Endothelial cell of umbilical vein (primary cell): ENCODE measurements around the gene UBAC1. TPM values are rescaled to one million over a fixed set of nuclear protein-coding genes. Genes with fewer than 3 reads are reported as not detected.
A peak's percentile ranks its signal among the peaks of the same experiment; 100 is the strongest.

ENCODE experiments used
- BruUV-seq: library from RNA; stranded (reverse); fragments of 400-500 nt; replicated peaks from 2 replicates; lab custom pipeline; 2021; lab: Mats Ljungman, UMichigan
- CTCF ChIA-PET: fragments of 300-600, 350-600 bp; sonication (Branson Sonifier 250); formaldehyde crosslinking; loops from one replicate; lab custom pipeline; 2021; ENCODE audit warnings: antibody characterized with exemption, inconsistent platforms; lab: Charles Lee
- POLR2A ChIA-PET: fragments of 300-600, 350-600 bp; sonication (Branson Sonifier 250); formaldehyde crosslinking; loops from one replicate; lab custom pipeline; 2021; ENCODE audit warnings: antibody characterized with exemption, inconsistent platforms; lab: Charles Lee
- DNase-seq: peaks from one replicate; pipeline ENCODE4 v3.0.0-alpha.2; 2011; ENCODE audit warnings: low read depth, low spot score
- FAIRE-seq: peaks from 2 replicates; lab custom pipeline; 2011; peaks lifted over from hg19 to GRCh38; lab: Jason Lieb, UNC
- H2AFZ ChIP-seq: 2 replicates; pipeline ENCODE4 v1.6.0; 2012; ENCODE audit warnings: low read depth, low read length, control low read depth, inconsistent platforms
- H3K27ac ChIP-seq: 2 replicates; pipeline ENCODE4 v1.5.1; 2011; ENCODE audit warnings: low read depth, mild to moderate bottlenecking, control low read depth, low read length, moderate library complexity; ENCODE audit not compliant: insufficient read depth
- H3K27me3 ChIP-seq, 2 experiments: 2 replicates each; pipeline versions ENCODE4 v1.6.0 to v1.6.1; 2011; ENCODE audit warnings: low read length in 2 of 2, mixed read lengths in 1 of 2; ENCODE audit not compliant: control insufficient read depth in 2 of 2, insufficient read depth in 2 of 2
- H3K36me3 ChIP-seq, 2 experiments: 2 replicates in 1 of 2; 3 replicates in 1 of 2; pipeline ENCODE4 v1.5.1; 2011; ENCODE audit warnings: low read length in 2 of 2, mild to moderate bottlenecking in 1 of 2, moderate library complexity in 1 of 2; ENCODE audit not compliant: control insufficient read depth in 2 of 2, insufficient read depth in 2 of 2; ENCODE audit errors: extremely low read depth in 1 of 2
- H3K4me1 ChIP-seq: 3 replicates; pipeline ENCODE4 v1.5.1; 2011; ENCODE audit warnings: mild to moderate bottlenecking, low read length; ENCODE audit not compliant: control insufficient read depth, insufficient read depth; ENCODE audit errors: extremely low read depth
- H3K4me2 ChIP-seq: 2 replicates; pipeline ENCODE4 v1.6.1; 2011; ENCODE audit warnings: low read length, control low read depth, mixed read lengths; ENCODE audit not compliant: insufficient read depth
- H3K4me3 ChIP-seq, 3 experiments: fragments of 200-600 bp in 1 of 3; sonication (generic), shearing (Covaris generic) in 1 of 3; replicated peaks in 1 of 3; 2 replicates each; pipeline ENCODE4 v1.5.1; 2011 to 2016; ENCODE audit warnings: control low read depth in 3 of 3, low read length in 3 of 3, mild to moderate bottlenecking in 2 of 3, inconsistent platforms in 1 of 3, low read depth in 1 of 3, moderate library complexity in 1 of 3; ENCODE audit not compliant: insufficient read depth in 1 of 3
- H3K79me2 ChIP-seq: 2 replicates; pipeline ENCODE4 v1.6.0; 2012; ENCODE audit warnings: low read length, inconsistent platforms; ENCODE audit not compliant: control insufficient read depth, insufficient read depth
- H3K9ac ChIP-seq: replicated peaks from 2 replicates; pipeline ENCODE3; 2011; ENCODE audit warnings: low read length, control low read depth; ENCODE audit not compliant: insufficient read depth; ENCODE audit errors: extremely low read depth
- H3K9me1 ChIP-seq: replicated peaks from 3 replicates; pipeline ENCODE4 v1.6.0; 2011; ENCODE audit warnings: mild to moderate bottlenecking, low read length; ENCODE audit not compliant: control insufficient read depth, insufficient read depth; ENCODE audit errors: extremely low read depth
- H3K9me3 ChIP-seq: replicated peaks from 2 replicates; pipeline ENCODE4 v1.5.1; 2012; ENCODE audit warnings: low read length, inconsistent platforms; ENCODE audit not compliant: control insufficient read depth, insufficient read depth
- H4K20me1 ChIP-seq: replicated peaks from 2 replicates; pipeline ENCODE3; 2011; ENCODE audit warnings: mild to moderate bottlenecking, low read length; ENCODE audit not compliant: control insufficient read depth, insufficient read depth; ENCODE audit errors: extremely low read depth
- EZH2 ChIP-seq: IDR thresholded peaks from 2 replicates; pipeline ENCODE4 v1.6.1; 2012; ENCODE audit warnings: borderline replicate concordance, low read depth, mild to moderate bottlenecking, moderate library complexity, low read length, inconsistent platforms; ENCODE audit not compliant: severe bottlenecking
- FOS ChIP-seq: IDR thresholded peaks from 2 replicates; pipeline ENCODE4 v1.6.1; 2011; ENCODE audit warnings: mild to moderate bottlenecking, low read length, moderate library complexity, borderline replicate concordance; ENCODE audit not compliant: insufficient read depth
- GATA2 ChIP-seq: IDR thresholded peaks from 2 replicates; pipeline ENCODE4 v1.7.0; 2011; ENCODE audit warnings: low read depth, mild to moderate bottlenecking, moderate library complexity, mixed read lengths, low read length; ENCODE audit not compliant: insufficient read length, insufficient read depth
- JUN ChIP-seq: IDR thresholded peaks from 2 replicates; pipeline ENCODE4 v1.6.1; 2011; ENCODE audit warnings: borderline replicate concordance, low read depth; ENCODE audit not compliant: insufficient read length, insufficient read depth
- MYC ChIP-seq: IDR thresholded peaks from one replicate; pipeline ENCODE4 v1.6.1; 2011; ENCODE audit warnings: mild to moderate bottlenecking, low read depth, low read length
- POLR2A ChIP-seq: IDR thresholded peaks from 2 replicates; pipeline ENCODE4 v1.6.1; 2012; ENCODE audit warnings: low read depth, mild to moderate bottlenecking, control low read depth, low read length
- POLR2AphosphoS5 ChIP-seq: IDR thresholded peaks from 2 replicates; pipeline ENCODE4 v1.6.1; 2012; ENCODE audit warnings: low read depth, mild to moderate bottlenecking, control low read depth, low read length, moderate library complexity; ENCODE audit not compliant: insufficient read depth
- dilution Hi-C: fragments of 300-500 bp; cut with MboI; formaldehyde crosslinking; loops from one replicate; pipeline ENCODE4 v1.15.0; 2019; ENCODE audit warnings: low sequenced_read_pairs; ENCODE audit not compliant: extremely low pct_ligation_motif_present
- intact Hi-C: fragments of 100-400 bp; cut with micrococcal nuclease; formaldehyde crosslinking; loops from one replicate; pipeline ENCODE4 v1.10.0; 2022
- polyA plus RNA-seq, 4 experiments: library from polyadenylated mRNA; depleted of rRNA in 3 of 4; stranded (reverse) in 3 of 4; unstranded in 1 of 4; fragments of >200 nt; gene quantifications; 2 replicates each; pipeline versions ENCODE4 v1.2.1 to v1.2.3, GENCODE V29; 2011 to 2012; ENCODE audit warnings: missing spikeins in 1 of 4
- total RNA-seq: library from RNA; stranded (reverse); gene quantifications from 2 replicates; pipeline ENCODE4 v1.2.3, GENCODE V29; 2021
- TF ChIP-seq, protein P1 (sequence below): IDR thresholded peaks from 2 replicates; pipeline ENCODE4 v1.6.1; 2011; ENCODE audit not compliant: insufficient read depth, insufficient read length
- TF ChIP-seq, protein P2 (sequence below), 2 donors: IDR thresholded peaks; 1 replicate in 1 of 2; 2 replicates in 1 of 2; pipeline ENCODE4 v1.5.1; 2011; ENCODE audit warnings: low read length in 2 of 2, mild to moderate bottlenecking in 2 of 2, moderate library complexity in 2 of 2, control low read depth in 1 of 2, inconsistent platforms in 1 of 2, low read depth in 1 of 2; ENCODE audit not compliant: insufficient read depth in 1 of 2; ENCODE audit errors: extremely low read depth in 1 of 2

The UBAC1 gene
- total and polyA plus RNA-seq, 2 donors (not counting 3 experiments of a cell fraction or from before 2014, with no cell fraction given), result 39.5 to 56.7 TPM

DNA sequence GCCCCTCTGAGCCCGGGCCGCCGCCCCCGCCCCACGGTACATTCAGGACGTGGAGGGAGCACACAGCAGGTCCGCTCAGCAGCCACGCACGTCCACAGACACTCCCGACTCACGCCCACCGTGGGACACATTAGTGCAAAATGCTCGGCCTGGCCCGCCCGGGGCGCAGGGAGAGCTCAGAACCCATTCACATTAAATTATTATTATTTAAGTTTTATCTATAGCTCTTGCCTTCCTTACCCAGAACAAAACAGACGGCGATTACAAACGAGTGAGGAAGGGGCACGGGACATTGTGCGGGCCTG, 47.5 kb upstream of the UBAC1 start:
- Histone ChIP-seq H3K4me3 (no peak overlapping the region), H3K4me1 (peaks cover 54% of the 10 kb centered on the region), H3K4me2 (peak overlapping the region; percentile 36), H3K9me3 (no peaks in the 10 kb centered on the region), H2AFZ (no peak overlapping the region), H3K27ac (peak overlapping the region; percentile 39), H3K79me2 (no peaks in the 10 kb centered on the region), H3K9me1 (no peaks in the 10 kb centered on the region), H3K9ac (no peak overlapping the region), H4K20me1 (no peaks in the 10 kb centered on the region), H3K27me3 (no peaks in the 10 kb centered on the region), H3K36me3 (peaks cover 0 to 2% of the 10 kb centered on the region in 2 experiments)
- CTCF ChIA-PET, result interaction anchor here (1.1 to 1.4 kb wide), 5 partner anchors 14 to 45 kb away, joined by 3 to 5 read pairs (median 3); no protein-coding TSS in a partner anchor
- POLR2A ChIA-PET, result no interaction called here
- FAIRE-seq (no peak), DNase-seq (no peak)
- intact Hi-C loops (loop anchor here (1.0 to 5.0 kb wide), 2 partner anchors 101 to 109 kb away; partner anchors contain the start of genes CAMSAP1 and TMEM250), dilution Hi-C loops (no loop called here)
- no TSS peak for BruUV-seq
- TF ChIP-seq POLR2AphosphoS5 (no peak), JUN (no peak), EZH2 (no peak), POLR2A (no peak), MYC (no peak), FOS (no peak), GATA2 (no peak)
- TF ChIP-seq, protein P1, sequence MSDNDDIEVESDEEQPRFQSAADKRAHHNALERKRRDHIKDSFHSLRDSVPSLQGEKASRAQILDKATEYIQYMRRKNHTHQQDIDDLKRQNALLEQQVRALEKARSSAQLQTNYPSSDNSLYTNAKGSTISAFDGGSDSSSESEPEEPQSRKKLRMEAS, result no peak
- TF ChIP-seq, protein P2, sequence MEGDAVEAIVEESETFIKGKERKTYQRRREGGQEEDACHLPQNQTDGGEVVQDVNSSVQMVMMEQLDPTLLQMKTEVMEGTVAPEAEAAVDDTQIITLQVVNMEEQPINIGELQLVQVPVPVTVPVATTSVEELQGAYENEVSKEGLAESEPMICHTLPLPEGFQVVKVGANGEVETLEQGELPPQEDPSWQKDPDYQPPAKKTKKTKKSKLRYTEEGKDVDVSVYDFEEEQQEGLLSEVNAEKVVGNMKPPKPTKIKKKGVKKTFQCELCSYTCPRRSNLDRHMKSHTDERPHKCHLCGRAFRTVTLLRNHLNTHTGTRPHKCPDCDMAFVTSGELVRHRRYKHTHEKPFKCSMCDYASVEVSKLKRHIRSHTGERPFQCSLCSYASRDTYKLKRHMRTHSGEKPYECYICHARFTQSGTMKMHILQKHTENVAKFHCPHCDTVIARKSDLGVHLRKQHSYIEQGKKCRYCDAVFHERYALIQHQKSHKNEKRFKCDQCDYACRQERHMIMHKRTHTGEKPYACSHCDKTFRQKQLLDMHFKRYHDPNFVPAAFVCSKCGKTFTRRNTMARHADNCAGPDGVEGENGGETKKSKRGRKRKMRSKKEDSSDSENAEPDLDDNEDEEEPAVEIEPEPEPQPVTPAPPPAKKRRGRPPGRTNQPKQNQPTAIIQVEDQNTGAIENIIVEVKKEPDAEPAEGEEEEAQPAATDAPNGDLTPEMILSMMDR (IDR thresholded peaks at IDR 0.05; ENCODE audit: extremely low read depth in 1 of 2, insufficient read depth in 1 of 2, low read depth in 1 of 2, low read length in 2 of 2), result no peak
